ENCODE results near the gene NOC2L. TPM values are rescaled to one million over a fixed set of nuclear protein-coding genes. Genes with fewer than 3 reads are reported as not detected.
A peak's percentile ranks its signal among the peaks of the same experiment; 100 is the strongest.
"Not testable (repeated sequence)": the region's sequence is repeated elsewhere in the genome, so short reads cannot be mapped to it uniquely, and the experiment has no call there.

NOC2L gene
- total RNA-seq, 1 experiment from 2014 or later, result 223 TPM

DNA sequence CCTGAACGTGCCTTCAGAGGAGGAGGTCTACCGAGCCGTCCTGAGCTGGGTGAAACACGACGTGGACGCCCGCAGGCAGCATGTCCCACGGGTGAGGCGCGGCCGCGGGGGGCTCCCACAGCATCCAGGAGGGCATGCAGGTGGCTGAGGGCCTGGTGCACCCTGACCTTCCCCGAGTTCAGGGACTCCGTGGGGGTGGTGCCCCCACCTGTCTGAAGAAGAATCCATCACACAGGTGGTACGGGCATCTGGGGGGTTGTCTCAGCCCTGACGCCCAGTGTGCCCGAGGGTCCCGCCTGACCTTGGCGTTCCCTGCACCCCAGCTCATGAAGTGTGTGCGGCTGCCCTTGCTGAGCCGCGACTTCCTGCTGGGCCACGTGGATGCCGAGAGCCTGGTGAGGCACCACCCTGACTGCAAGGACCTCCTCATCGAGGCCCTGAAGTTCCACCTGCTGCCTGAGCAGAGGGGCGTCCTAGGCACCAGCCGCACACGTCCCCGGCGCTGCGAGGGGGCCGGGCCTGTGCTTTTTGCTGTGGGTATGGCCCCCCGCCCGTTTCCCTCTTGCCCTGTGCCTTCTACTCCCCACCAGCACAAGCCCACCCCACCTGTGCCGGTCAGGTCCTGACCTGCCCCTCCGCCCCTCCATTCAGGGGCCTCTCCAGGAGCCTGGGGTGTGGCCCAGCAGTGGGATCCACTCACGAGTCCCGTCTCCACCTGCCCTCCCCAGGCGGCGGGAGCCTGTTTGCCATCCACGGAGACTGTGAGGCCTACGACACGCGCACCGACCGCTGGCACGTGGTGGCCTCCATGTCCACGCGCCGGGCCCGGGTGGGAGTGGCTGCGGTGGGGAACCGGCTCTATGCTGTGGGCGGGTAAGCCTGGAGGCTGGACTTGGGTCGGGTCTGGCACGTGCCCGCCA, 3.6 kb upstream of the NOC2L start:
- no peak for DNase-seq (ENCODE audit: low spot score)

DNA sequence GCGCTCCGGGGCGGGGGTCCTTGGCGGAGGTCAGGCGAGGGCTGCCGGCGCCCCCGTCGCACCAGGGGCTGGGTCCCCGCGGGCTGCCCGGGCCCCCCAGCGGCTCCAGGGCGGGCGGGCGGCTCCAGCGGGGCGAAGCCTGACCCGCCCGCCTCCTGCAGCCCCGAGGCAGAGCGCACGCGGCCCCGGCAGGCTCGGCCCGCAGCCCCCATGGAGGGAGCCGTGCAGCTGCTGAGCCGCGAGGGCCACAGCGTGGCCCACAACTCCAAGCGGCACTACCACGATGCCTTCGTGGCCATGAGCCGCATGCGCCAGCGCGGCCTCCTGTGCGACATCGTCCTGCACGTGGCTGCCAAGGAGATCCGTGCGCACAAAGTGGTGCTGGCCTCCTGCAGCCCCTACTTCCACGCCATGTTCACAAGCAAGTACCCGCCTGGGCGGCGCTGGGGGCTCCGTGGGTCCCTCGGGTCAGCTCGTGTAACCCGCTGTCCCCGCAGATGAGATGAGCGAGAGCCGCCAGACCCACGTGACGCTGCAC, 2.1 kb upstream of the NOC2L start:
- no peak for DNase-seq (ENCODE audit: low spot score)

GRCh38 chr1:960363-961131, 1.5 kb upstream of the NOC2L start, which contains the start of gene KLHL17:
KLHL17 (plus strand) TSS chr1:960584; CDS start chr1:960694, 110 bp downstream.
- peak; percentile 72 for DNase-seq (ENCODE audit: low spot score)

GRCh38 chr1:959731-960362, 791 bp upstream of the NOC2L start:
- DNase-seq (ENCODE audit: low spot score), result no peak

DNA sequence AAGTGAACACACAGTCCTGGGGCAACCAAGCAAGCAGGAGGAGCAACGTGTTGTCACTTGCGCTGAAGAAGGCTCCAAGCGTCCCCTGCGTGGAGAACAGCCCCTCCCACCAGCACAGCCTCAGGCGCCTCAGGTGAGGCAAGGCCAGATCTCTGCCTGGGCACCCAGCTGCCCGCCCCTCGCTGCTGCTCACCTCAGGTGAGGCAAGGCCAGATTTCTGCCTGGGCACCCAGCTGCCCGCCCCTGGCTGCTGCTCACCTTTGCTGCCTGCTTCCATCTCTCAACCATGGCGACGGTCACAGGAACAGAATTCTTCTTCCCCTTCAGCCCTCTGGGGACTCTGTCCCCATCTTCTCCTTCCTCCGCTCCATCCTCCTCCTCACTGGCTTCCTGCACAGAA, 2.4 kb downstream of the NOC2L start:
- no peak for DNase-seq (ENCODE audit: low spot score)

DNA sequence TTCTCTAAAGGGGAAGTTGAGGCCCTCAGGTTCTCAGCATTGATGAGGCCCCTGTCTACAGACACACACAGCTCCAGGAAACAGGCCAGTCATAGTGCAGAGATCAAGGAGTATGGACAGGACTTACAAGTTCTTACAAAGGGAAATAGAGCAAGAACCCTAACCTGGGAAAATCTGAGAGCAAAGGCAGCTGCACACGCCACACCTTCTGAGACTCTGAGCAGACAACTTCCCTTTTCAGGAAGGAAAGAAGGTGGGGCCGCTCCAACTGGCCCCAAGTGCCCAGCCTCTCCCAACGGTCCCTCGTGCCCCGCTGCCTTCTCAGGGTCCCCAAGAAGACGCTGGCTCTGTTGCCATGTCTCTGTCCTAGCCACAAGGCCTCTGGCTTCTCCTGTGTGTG, 3.6 kb downstream of the NOC2L start:
- DNase-seq (ENCODE audit: low spot score), result no peak

GRCh38 chr1:954927-955326, 4.1 kb downstream of the NOC2L start:
- no peak for DNase-seq (ENCODE audit: low spot score)

GRCh38 chr1:953524-954320, 5.3 kb downstream of the NOC2L start:
- DNase-seq (ENCODE audit: low spot score), result no peak

DNA sequence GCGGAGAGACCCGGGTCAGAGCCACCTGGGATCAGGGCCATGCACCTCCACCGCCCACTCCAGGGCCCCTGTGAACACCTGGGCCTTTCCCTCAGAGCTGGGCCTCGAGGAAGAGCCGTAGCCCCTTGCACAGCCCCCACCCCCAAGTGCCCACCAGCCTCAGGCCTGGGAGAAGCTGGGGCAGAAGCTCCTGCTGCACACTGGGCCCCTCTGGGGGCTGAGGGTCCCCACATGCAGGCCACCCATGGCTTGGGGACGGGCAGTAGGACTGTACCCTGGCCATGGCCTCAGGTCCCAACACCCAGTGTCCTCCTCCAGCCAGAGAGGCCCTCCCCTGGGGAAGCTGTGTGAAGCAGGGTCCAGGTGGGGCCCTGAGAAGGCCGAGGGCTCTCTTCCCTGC, 6.5 kb downstream of the NOC2L start:
- no peak for DNase-seq (ENCODE audit: low spot score)

GRCh38 chr1:952201-952600, 6.9 kb downstream of the NOC2L start:
- no peak for DNase-seq (ENCODE audit: low spot score)

DNA sequence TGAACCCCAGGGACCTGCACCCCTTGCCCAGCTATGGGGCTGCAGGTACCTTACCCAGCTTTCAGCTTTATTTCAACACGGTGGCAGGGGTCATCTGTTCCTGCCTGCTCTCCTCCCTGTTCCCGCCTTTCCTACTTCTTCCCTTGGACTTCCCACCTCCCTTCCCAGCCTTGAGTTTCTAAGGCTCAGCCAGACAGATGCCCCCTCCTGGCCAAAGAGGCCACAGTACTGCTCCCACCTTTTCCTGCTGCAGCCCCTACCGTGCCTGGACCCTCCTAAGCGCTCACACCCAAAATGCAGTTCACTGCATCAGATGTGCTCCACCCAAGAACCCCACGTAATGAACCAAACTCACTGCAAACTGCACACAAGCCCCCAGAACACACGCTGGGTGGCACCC, 7.7 kb downstream of the NOC2L start:
- DNase-seq (ENCODE audit: low spot score), result no peak

DNA sequence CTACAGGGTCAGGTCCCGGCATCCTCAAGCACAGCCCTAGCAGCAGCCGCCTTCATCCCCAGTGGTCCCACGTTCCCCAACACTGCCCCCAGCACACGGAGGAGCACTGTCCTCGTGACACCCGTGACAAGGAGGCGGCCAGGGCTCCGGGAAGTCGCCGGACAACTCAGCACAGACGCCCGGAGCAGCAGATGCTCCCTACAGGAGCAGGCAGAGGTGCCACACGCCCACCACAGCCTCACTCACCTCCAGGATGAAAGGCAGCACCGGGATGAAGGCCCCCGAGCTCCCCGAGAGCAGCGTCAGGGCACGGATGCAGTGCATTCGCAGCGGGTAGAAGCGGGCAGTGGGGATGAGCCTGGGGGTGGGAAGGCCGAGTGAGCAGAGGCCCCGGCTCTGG, 8.2 kb downstream of the NOC2L start:
- no peak for DNase-seq (ENCODE audit: low spot score)

- no peak for DNase-seq (ENCODE audit: low spot score)
Observed at GRCh38 chr1:950268-950667, 8.8 kb downstream of the NOC2L start.

DNA sequence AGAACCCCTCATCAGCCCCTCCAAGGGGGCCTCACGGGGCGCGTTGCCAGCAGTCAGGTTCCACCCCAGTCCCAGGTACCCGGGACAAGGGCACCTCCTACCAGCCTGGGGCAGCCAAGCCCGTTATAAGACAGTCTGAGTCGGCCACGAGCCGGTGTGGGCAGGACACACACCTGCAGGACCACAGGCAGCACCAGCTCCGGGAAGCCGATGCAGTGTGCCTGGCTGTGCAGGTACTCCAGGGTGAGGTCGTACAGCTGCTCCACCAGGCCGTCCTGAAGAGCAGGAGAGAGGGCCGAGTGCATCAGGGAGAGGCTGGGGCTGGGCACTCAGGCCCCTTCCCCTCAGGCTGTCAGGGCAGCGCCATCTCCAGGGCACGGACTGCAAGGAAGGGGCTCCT, 11.1 kb downstream of the NOC2L start:
- DNase-seq (ENCODE audit: low spot score), result no peak

DNA sequence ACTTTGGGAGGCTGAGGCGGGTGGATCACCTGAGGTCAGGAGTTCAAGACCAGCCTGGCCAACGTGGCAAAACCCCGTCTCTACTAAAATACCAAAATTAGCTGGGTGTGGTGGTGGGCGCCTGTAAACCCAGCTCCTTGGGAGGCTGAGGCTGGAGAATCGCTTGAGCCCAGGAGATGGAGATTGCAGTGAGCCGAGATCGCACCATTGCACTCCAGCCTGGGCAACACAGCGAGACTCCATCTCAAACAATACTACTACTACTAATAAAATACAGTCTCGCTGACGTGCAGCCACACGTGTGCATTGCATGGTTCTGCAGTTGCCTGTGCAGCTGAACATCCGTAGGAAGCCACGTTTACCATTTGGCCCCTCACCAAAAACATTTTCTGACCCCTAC, 12.2 kb downstream of the NOC2L start:
- DNase-seq (ENCODE audit: low spot score), result not testable (repeated sequence)

GRCh38 chr1:945688-946556, 13.1 kb downstream of the NOC2L start:
- DNase-seq (ENCODE audit: low spot score), result no peak

- DNase-seq (ENCODE audit: low spot score), result no peak
Observed at GRCh38 chr1:944341-945325, 14.4 kb downstream of the NOC2L start.

- no peak for DNase-seq (ENCODE audit: low spot score)
Observed at GRCh38 chr1:943545-944340, 15.3 kb downstream of the NOC2L start.

Measured in HT-29 (cell line).